Trophoblast cell (in vitro differentiated cells and primary cell): ENCODE data around the gene HPF1.

Experiments used
- DNase-seq, 2 donors: peaks; one replicate each; pipeline ENCODE4 v3.0.0-alpha.2; 2016
- H2AFZ ChIP-seq: 2 replicates; pipeline ENCODE4 v1.6.1; 2013; ENCODE audit warnings: low read length, moderate library complexity, mild to moderate bottlenecking; ENCODE audit not compliant: insufficient read depth, poor library complexity
- H2AK5ac ChIP-seq: 2 replicates; pipeline ENCODE4 v1.6.1; 2013; ENCODE audit warnings: mild to moderate bottlenecking, low read length
- H2BK120ac ChIP-seq: 2 replicates; pipeline ENCODE4 v1.6.1; 2013; ENCODE audit warnings: low read length, mild to moderate bottlenecking, moderate library complexity; ENCODE audit not compliant: insufficient read depth, poor library complexity
- H2BK12ac ChIP-seq: 2 replicates; pipeline ENCODE4 v1.6.1; 2013; ENCODE audit warnings: mild to moderate bottlenecking, low read length, moderate library complexity
- H2BK5ac ChIP-seq: 2 replicates; pipeline ENCODE4 v1.6.1; 2013; ENCODE audit warnings: low read length, low read depth, moderate library complexity, mild to moderate bottlenecking; ENCODE audit not compliant: poor library complexity
- H3K14ac ChIP-seq: 2 replicates; pipeline ENCODE4 v1.6.1; 2013; ENCODE audit warnings: mild to moderate bottlenecking, low read length
- H3K18ac ChIP-seq: 2 replicates; pipeline ENCODE4 v1.6.1; 2013; ENCODE audit warnings: mild to moderate bottlenecking, low read length
- H3K23ac ChIP-seq: 2 replicates; pipeline ENCODE4 v1.6.1; 2013; ENCODE audit warnings: low read length
- H3K27ac ChIP-seq: 2 replicates; pipeline ENCODE4 v1.5.1; 2013; ENCODE audit warnings: low read depth, mild to moderate bottlenecking, inconsistent platforms, low read length, moderate library complexity
- H3K27me3 ChIP-seq: 2 replicates; pipeline ENCODE4 v1.6.1; 2013; ENCODE audit warnings: inconsistent platforms, mild to moderate bottlenecking, low read length, moderate library complexity; ENCODE audit not compliant: insufficient read depth
- H3K36me3 ChIP-seq, 2 experiments: 1 replicate in 1 of 2; 2 replicates in 1 of 2; pipeline ENCODE4 v1.6.1; 2013; ENCODE audit warnings: low read length in 2 of 2, mild to moderate bottlenecking in 2 of 2, moderate library complexity in 1 of 2; ENCODE audit not compliant: insufficient read depth in 2 of 2, control insufficient read depth in 1 of 2
- H3K4ac ChIP-seq: 2 replicates; pipeline ENCODE4 v1.6.1; 2013; ENCODE audit warnings: low read depth, mild to moderate bottlenecking, low read length, moderate library complexity
- H3K4me1 ChIP-seq, 2 experiments: 1 replicate in 1 of 2; 2 replicates in 1 of 2; pipeline ENCODE4 v1.6.1; 2013; ENCODE audit warnings: low read length in 2 of 2, mild to moderate bottlenecking in 2 of 2, moderate library complexity in 1 of 2; ENCODE audit not compliant: insufficient read depth in 2 of 2, control insufficient read depth in 1 of 2
- H3K4me2 ChIP-seq: 2 replicates; pipeline ENCODE4 v1.6.1; 2013; ENCODE audit warnings: inconsistent platforms, mild to moderate bottlenecking, low read length, moderate library complexity
- H3K4me3 ChIP-seq: 2 replicates; pipeline ENCODE4 v1.5.1; 2013; ENCODE audit warnings: mild to moderate bottlenecking, low read depth, low read length, inconsistent platforms
- H3K79me1 ChIP-seq: one replicate; pipeline ENCODE4 v1.6.1; 2013; ENCODE audit warnings: low read length
- H3K79me2 ChIP-seq: 2 replicates; pipeline ENCODE4 v1.6.1; 2013; ENCODE audit warnings: low read length, mild to moderate bottlenecking; ENCODE audit not compliant: control insufficient read depth, insufficient read depth, poor library complexity
- H3K9ac ChIP-seq: 2 replicates; pipeline ENCODE4 v1.6.1; 2013; ENCODE audit warnings: mild to moderate bottlenecking, low read length
- H3K9me3 ChIP-seq: 2 replicates; pipeline ENCODE4 v1.6.1; 2013; ENCODE audit warnings: low read depth, mild to moderate bottlenecking, control low read depth, inconsistent platforms, low read length; ENCODE audit not compliant: insufficient read depth
- H4K12ac ChIP-seq: 2 replicates; pipeline ENCODE4 v1.6.1; 2013; ENCODE audit warnings: low read depth, mild to moderate bottlenecking, low read length, moderate library complexity
- H4K8ac ChIP-seq: 2 replicates; pipeline ENCODE4 v1.6.1; 2013; ENCODE audit warnings: low read depth, mild to moderate bottlenecking, low read length, moderate library complexity
- H4K91ac ChIP-seq: one replicate; pipeline ENCODE4 v1.6.1; 2013; ENCODE audit warnings: low read depth, mild to moderate bottlenecking, low read length, moderate library complexity
- WGBS: extraction: QIAGEN DNeasy Blood & Tissue Kit; methylation state at CpG from one replicate; pipeline ENCODE4 v1.1.7; 2013; ENCODE audit warnings: missing lambda C conversion rate; ENCODE audit not compliant: insufficient read length, insufficient coverage; ENCODE audit errors: extremely low coverage; 5-methylcytosine and 5-hydroxymethylcytosine counted together

HPF1 gene

GRCh38 chr4:169770416-169770815 is 12.7 kb upstream of the HPF1 start:
- H3K79me1 ChIP-seq: no peaks in the 10 kb centered on the region
- DNase-seq: no peak
- no peak overlapping the region for H3K4me3 ChIP-seq
- H3K79me2 ChIP-seq: no peaks in the 10 kb centered on the region
- H3K14ac ChIP-seq: no peak overlapping the region
- no peak overlapping the region for H3K9ac ChIP-seq
- no peaks in the 10 kb centered on the region for H3K9me3 ChIP-seq
- no peak overlapping the region for H4K91ac ChIP-seq
- no peak overlapping the region for H2AFZ ChIP-seq
- no peak overlapping the region for H2BK12ac ChIP-seq
- H2BK5ac ChIP-seq: no peak overlapping the region
- no peak overlapping the region for H4K12ac ChIP-seq
- no peak overlapping the region for H2BK120ac ChIP-seq
- no peak overlapping the region for H2AK5ac ChIP-seq
- H3K27ac ChIP-seq: no peak overlapping the region
- H3K4me2 ChIP-seq: no peak overlapping the region
- H3K27me3 ChIP-seq: no peaks in the 10 kb centered on the region
- no peak overlapping the region for H3K23ac ChIP-seq
- H3K36me3 ChIP-seq: no peaks in the 10 kb centered on the region
- no peak overlapping the region for H4K8ac ChIP-seq
- H3K18ac ChIP-seq: no peak overlapping the region
- H3K4ac ChIP-seq: no peak overlapping the region
- no peaks in the 10 kb centered on the region for H3K4me1 ChIP-seq

GRCh38 chr4:169768385-169768784 is 10.6 kb upstream of the HPF1 start:
- no peak overlapping the region for H4K8ac ChIP-seq
- H3K23ac ChIP-seq: no peak overlapping the region
- no peaks in the 10 kb centered on the region for H3K27me3 ChIP-seq
- no peaks in the 10 kb centered on the region for H3K9me3 ChIP-seq
- no peak overlapping the region for H3K9ac ChIP-seq
- no peak overlapping the region for H2BK120ac ChIP-seq
- no peaks in the 10 kb centered on the region for H3K79me1 ChIP-seq
- no CpG with 5 or more reads among the region's 3 CpGs for WGBS
- H2BK12ac ChIP-seq: no peak overlapping the region
- H3K14ac ChIP-seq: no peak overlapping the region
- H3K4me1 ChIP-seq: no peaks in the 10 kb centered on the region
- H4K91ac ChIP-seq: no peak overlapping the region
- no peak overlapping the region for H3K4me2 ChIP-seq
- H3K36me3 ChIP-seq: no peaks in the 10 kb centered on the region
- no peak overlapping the region for H2AFZ ChIP-seq
- H3K18ac ChIP-seq: no peak overlapping the region
- H3K79me2 ChIP-seq: no peaks in the 10 kb centered on the region
- no peak for DNase-seq
- H3K27ac ChIP-seq: no peak overlapping the region
- no peak overlapping the region for H2BK5ac ChIP-seq
- no peak overlapping the region for H2AK5ac ChIP-seq
- no peak overlapping the region for H3K4me3 ChIP-seq
- no peak overlapping the region for H3K4ac ChIP-seq
- no peak overlapping the region for H4K12ac ChIP-seq

- Histone ChIP-seq H3K79me2 (no peaks in the 10 kb centered on the region), H2AFZ (no peak overlapping the region), H3K23ac (no peak overlapping the region), H4K91ac (no peak overlapping the region), H3K27me3 (no peaks in the 10 kb centered on the region), H3K27ac (no peak overlapping the region), H3K4me2 (no peak overlapping the region), H3K36me3 (no peaks in the 10 kb centered on the region), H3K79me1 (no peaks in the 10 kb centered on the region), H2BK12ac (no peak overlapping the region), H3K14ac (no peak overlapping the region), H4K12ac (no peak overlapping the region), H3K9ac (no peak overlapping the region), H2BK120ac (no peak overlapping the region), H3K9me3 (no peaks in the 10 kb centered on the region), H2AK5ac (no peak overlapping the region), H3K18ac (no peak overlapping the region), H2BK5ac (no peak overlapping the region), H3K4me3 (no peak overlapping the region), H4K8ac (no peak overlapping the region), H3K4me1 (no peaks in the 10 kb centered on the region), H3K4ac (no peak overlapping the region)
- peak; percentile 63 to 90 for DNase-seq
- no CpG with 5 or more reads among the region's 3 CpGs for WGBS
Observed at GRCh38 chr4:169766741-169767140, 9.0 kb upstream of the HPF1 start.

GRCh38 chr4:169765835-169766234 is 8.1 kb upstream of the HPF1 start:
- no peak overlapping the region for H3K4ac ChIP-seq
- DNase-seq: peak; percentile 46 to 55
- H3K4me2 ChIP-seq: no peak overlapping the region
- H3K27ac ChIP-seq: no peak overlapping the region
- no peak overlapping the region for H3K9ac ChIP-seq
- no peak overlapping the region for H3K18ac ChIP-seq
- no peaks in the 10 kb centered on the region for H3K27me3 ChIP-seq
- H2BK5ac ChIP-seq: no peak overlapping the region
- no peaks in the 10 kb centered on the region for H3K36me3 ChIP-seq
- no peak overlapping the region for H2AFZ ChIP-seq
- H4K91ac ChIP-seq: no peak overlapping the region
- no peaks in the 10 kb centered on the region for H3K9me3 ChIP-seq
- H3K79me2 ChIP-seq: no peaks in the 10 kb centered on the region
- no peak overlapping the region for H2BK120ac ChIP-seq
- no peaks in the 10 kb centered on the region for H3K4me1 ChIP-seq
- H4K12ac ChIP-seq: no peak overlapping the region
- H3K79me1 ChIP-seq: no peaks in the 10 kb centered on the region
- no peak overlapping the region for H4K8ac ChIP-seq
- H2AK5ac ChIP-seq: no peak overlapping the region
- H3K14ac ChIP-seq: no peak overlapping the region
- WGBS: no CpG with 5 or more reads among the region's 2 CpGs
- no peak overlapping the region for H3K23ac ChIP-seq
- no peak overlapping the region for H2BK12ac ChIP-seq
- no peak overlapping the region for H3K4me3 ChIP-seq
